HL-60/S4 treated with retinoic acid at 250 ng/mL for 4 days and 3 days (cell line): Measurements from ENCODE around the gene TSPOAP1.

ENCODE experiments used
- in situ Hi-C: fragments of 300-500 bp; cut with MboI; formaldehyde crosslinking; loops from 2 replicates; pipeline ENCODE4 v1.7.0; 2022; ENCODE audit warnings: low sequenced_read_pairs

Gene TSPOAP1

GRCh38 chr17:58304750-58305486, 23.7 kb downstream of the TSPOAP1 start:
- in situ Hi-C loops: no loop called here

GRCh38 chr17:58303971-58304749, 24.4 kb downstream of the TSPOAP1 start:
- in situ Hi-C loops: no loop called here

- in situ Hi-C loops: no loop called here
Observed at GRCh38 chr17:58302919-58303585, 25.5 kb downstream of the TSPOAP1 start.

GRCh38 chr17:58302171-58302918, 26.2 kb downstream of the TSPOAP1 start:
- in situ Hi-C loops: no loop called here

GRCh38 chr17:58301504-58302150, 27.0 kb downstream of the TSPOAP1 start:
- in situ Hi-C loops: no loop called here

GRCh38 chr17:58300336-58300735, 28.3 kb downstream of the TSPOAP1 start:
- in situ Hi-C loops: no loop called here

GRCh38 chr17:58294034-58294433, 34.6 kb downstream of the TSPOAP1 start:
- in situ Hi-C loops: no loop called here

- in situ Hi-C loops: no loop called here
Observed at GRCh38 chr17:58291246-58291645, 37.3 kb downstream of the TSPOAP1 start.

GRCh38 chr17:58289869-58290268, 38.7 kb downstream of the TSPOAP1 start:
- in situ Hi-C loops: no loop called here

- in situ Hi-C loops: no loop called here
Observed at GRCh38 chr17:58285422-58285810, 43.2 kb downstream of the TSPOAP1 start.

- in situ Hi-C loops: no loop called here
Observed at GRCh38 chr17:58284613-58285421, 43.8 kb downstream of the TSPOAP1 start.

- in situ Hi-C loops: no loop called here
Observed at GRCh38 chr17:58283674-58284612, 44.7 kb downstream of the TSPOAP1 start.

- in situ Hi-C loops: no loop called here
Observed at GRCh38 chr17:58282442-58282841, 46.2 kb downstream of the TSPOAP1 start.

GRCh38 chr17:58281511-58282011, 47.0 kb downstream of the TSPOAP1 start:
- in situ Hi-C loops: no loop called here

GRCh38 chr17:58280480-58281217, 47.9 kb downstream of the TSPOAP1 start, which contains the start of gene MPO:
TSS of gene MPO (minus strand) at chr17:58280935. CDS start at chr17:58280758, 177 bp downstream.
- in situ Hi-C loops: no loop called here

- in situ Hi-C loops: no loop called here
Observed at GRCh38 chr17:58279736-58280479, 48.7 kb downstream of the TSPOAP1 start.
